Measurements from ENCODE around the gene GPR4.

GPR4 gene

DNA sequence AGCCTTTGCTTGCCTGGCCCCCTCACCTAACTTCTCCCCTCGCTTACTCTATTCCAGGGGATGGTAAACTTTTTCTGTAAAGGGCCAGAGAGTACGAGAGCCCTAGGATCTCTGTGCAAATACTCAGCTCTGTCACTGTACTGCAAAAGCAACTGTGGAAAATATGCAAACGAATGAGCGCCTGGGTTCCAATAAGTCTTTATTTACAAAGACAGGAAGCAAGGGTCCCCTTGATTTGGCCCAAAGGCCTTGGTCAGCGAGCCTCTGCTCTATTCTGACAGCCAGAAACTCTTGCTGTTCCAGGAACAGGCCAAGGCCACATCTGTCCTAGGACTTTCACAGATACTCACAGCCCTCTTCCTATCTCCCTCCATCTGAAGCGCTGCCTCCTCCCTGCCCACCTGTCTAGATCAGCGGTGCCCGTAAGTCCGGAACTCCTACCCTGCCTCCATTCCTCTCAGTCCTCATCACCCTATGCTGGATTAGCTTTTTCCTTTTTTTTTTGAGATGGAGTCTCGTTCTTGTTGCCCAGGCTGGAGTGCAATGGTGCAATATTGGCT lies 54.7 kb downstream of the GPR4 start:
- no peak for DNase-seq

DNA sequence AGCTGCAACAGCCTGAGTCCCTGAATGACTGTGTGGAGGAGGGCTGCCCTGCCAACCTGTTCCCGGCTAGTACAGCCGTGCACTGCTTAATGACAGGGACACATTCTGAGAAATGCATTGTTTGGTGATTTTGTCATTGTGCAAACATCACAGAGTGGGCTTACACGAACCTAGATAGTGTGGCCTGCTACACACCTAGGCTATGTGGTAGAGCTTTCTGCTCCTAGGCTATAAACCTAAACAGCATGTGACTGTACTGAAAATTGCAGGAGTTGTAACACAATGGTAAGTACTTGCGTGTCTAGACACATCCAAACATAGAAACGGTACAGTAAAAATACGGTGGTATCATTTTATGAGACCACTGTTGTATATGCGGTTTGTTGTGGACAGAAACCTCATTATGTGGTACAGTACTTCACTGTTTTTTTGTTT lies 59.8 kb downstream of the GPR4 start:
- no peak for DNase-seq

Data from NCI-H2081 (cell line).